Effector memory CD4-positive, alpha-beta T cell (primary cell): ENCODE measurements around the gene DSC3.
"Not testable (repeated sequence)": the region's sequence is repeated elsewhere in the genome, so short reads cannot be mapped to it uniquely, and the experiment has no call there.

Source experiments
- DNase-seq, 3 donors: peaks; one replicate each; pipeline ENCODE4 v3.0.0-alpha.2; 2020
- H3K27ac ChIP-seq: 2 replicates; pipeline ENCODE4 v1.7.0; 2013; ENCODE audit warnings: mild to moderate bottlenecking, low read length, moderate library complexity; ENCODE audit not compliant: insufficient read depth, poor library complexity, severe bottlenecking
- H3K27me3 ChIP-seq: replicated peaks from 2 replicates; pipeline ENCODE4 v1.7.0; 2013; ENCODE audit warnings: mild to moderate bottlenecking, low read length; ENCODE audit not compliant: insufficient read depth, control insufficient read depth, poor library complexity, severe bottlenecking
- H3K36me3 ChIP-seq: 2 replicates; pipeline ENCODE4 v1.7.0; 2013; ENCODE audit warnings: mild to moderate bottlenecking, low read length, moderate library complexity; ENCODE audit not compliant: control insufficient read depth, insufficient read depth
- H3K4me1 ChIP-seq: 2 replicates; pipeline ENCODE4 v1.7.0; 2013; ENCODE audit warnings: low read length, mild to moderate bottlenecking; ENCODE audit not compliant: control insufficient read depth, insufficient read depth, poor library complexity, severe bottlenecking
- H3K4me3 ChIP-seq: 2 replicates; pipeline ENCODE4 v1.7.0; 2013; ENCODE audit warnings: low read length, low read depth, mild to moderate bottlenecking; ENCODE audit not compliant: insufficient read depth, poor library complexity, severe bottlenecking
- H3K9me3 ChIP-seq: 2 replicates; pipeline ENCODE4 v1.7.0; 2013; ENCODE audit warnings: mild to moderate bottlenecking, low read length, moderate library complexity; ENCODE audit not compliant: control insufficient read depth

The DSC3 gene

GRCh38 chr18:31043709-31044108, 1.2 kb upstream of the DSC3 start:
- no peak for DNase-seq
- Histone ChIP-seq H3K27me3 (no peaks in the 10 kb centered on the region), H3K27ac (no peak overlapping the region), H3K9me3 (no peaks in the 10 kb centered on the region), H3K4me3 (no peak overlapping the region), H3K36me3 (no peaks in the 10 kb centered on the region), H3K4me1 (no peaks in the 10 kb centered on the region)

DNA sequence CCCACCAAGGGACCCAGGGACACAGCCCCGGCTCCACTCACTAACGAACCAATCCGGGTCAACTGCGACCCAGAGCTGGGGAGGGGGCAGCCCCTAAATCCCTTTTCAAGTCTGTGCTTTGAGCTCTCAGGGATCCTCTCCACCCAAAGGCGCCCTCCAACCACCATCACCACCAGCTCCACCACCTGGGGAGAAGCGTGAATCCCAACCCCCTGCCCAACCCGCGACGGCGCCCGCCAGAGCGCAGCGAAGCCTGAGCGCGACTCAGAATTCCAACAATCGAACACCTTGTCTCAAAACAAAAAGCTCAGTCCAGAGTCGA, 497 bp downstream of the DSC3 start:
- no peak overlapping the region for H3K4me3 ChIP-seq
- DNase-seq: no peak
- H3K27me3 ChIP-seq: no peaks in the 10 kb centered on the region
- H3K36me3 ChIP-seq: no peaks in the 10 kb centered on the region
- no peak overlapping the region for H3K27ac ChIP-seq
- H3K4me1 ChIP-seq: no peaks in the 10 kb centered on the region
- no peaks in the 10 kb centered on the region for H3K9me3 ChIP-seq

GRCh38 chr18:31041271-31042083, 1.1 kb downstream of the DSC3 start:
- Histone ChIP-seq H3K4me3 (no peak overlapping the region), H3K9me3 (no peaks in the 10 kb centered on the region), H3K27me3 (no peaks in the 10 kb centered on the region), H3K36me3 (no peaks in the 10 kb centered on the region), H3K27ac (no peak overlapping the region), H3K4me1 (no peaks in the 10 kb centered on the region)
- DNase-seq: no peak

DNA sequence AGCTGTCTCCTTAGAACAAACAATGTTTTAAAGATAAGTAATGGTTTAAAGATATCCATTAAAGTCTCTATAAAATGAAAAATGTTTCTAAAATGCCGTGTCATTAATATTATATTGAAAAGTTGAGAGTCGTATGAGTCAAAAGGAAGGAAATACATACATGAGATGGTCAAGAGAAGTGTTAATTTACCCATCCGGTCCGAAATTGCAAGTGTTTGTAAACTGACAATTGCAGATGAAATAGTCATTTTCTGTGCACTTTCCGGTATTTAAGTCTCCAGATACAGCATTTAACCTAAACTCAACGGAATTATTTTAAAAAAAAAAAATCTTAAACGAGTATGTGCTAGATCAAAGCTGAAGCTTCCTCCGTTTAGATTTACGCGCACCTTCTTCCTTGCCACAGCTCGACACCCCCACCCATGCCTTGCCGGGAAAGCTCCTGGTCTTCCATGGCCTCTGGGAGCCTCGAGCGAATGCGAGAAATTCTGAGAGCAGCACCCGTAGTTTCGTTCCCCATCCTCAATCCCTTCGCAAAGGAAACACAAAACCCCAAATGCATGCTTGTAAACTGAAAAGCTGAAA, 1.8 kb downstream of the DSC3 start:
- Histone ChIP-seq H3K36me3 (no peaks in the 10 kb centered on the region), H3K4me3 (no peak overlapping the region), H3K4me1 (no peaks in the 10 kb centered on the region), H3K9me3 (no peaks in the 10 kb centered on the region), H3K27me3 (no peaks in the 10 kb centered on the region), H3K27ac (no peak overlapping the region)
- DNase-seq: no peak

DNA sequence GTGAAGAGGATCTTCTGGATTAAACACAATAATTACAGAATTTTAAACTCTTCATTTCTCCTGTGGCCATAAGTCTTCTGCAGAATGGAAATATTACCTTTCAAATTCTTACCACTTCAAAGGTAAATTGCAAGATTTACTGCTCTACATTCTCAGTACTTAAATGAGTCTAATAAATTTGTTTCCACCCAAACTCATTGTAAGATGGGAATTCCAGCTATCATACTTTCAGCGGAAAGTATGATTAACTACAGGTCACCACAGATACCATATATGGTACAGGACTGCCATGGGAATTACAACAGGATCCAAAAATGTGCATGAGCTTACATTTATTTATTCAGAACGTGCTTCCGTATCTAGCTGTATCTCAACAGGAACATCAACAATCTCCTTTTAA, 3.1 kb downstream of the DSC3 start:
- Histone ChIP-seq H3K9me3 (no peaks in the 10 kb centered on the region), H3K36me3 (no peaks in the 10 kb centered on the region), H3K4me1 (no peaks in the 10 kb centered on the region), H3K27me3 (no peaks in the 10 kb centered on the region), H3K4me3 (no peak overlapping the region), H3K27ac (no peak overlapping the region)
- no peak for DNase-seq

GRCh38 chr18:31037686-31038085, 4.9 kb downstream of the DSC3 start:
- H3K36me3 ChIP-seq, H3K27me3 ChIP-seq, H3K27ac ChIP-seq, DNase-seq, H3K4me3 ChIP-seq, H3K4me1 ChIP-seq, H3K9me3 ChIP-seq: not testable (repeated sequence)

DNA sequence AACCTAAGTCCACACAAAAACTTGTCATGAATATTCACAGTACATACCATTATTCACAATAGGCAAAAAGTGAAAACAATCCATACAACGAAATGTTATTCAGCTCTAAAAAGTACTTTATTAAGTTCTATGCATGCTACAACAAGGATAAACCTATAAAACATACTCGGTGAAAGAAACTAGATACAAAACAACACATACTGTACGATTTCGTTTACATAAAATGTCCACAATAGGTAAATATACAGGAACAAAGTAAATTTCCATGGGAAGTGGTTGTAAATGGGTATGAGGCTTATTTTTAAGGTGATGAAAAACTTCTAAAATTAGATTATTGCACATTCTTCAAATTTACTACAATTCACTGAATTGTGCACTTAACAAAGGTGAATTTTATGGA, 8.0 kb downstream of the DSC3 start:
- Histone ChIP-seq H3K36me3 (no peaks in the 10 kb centered on the region), H3K9me3 (no peaks in the 10 kb centered on the region), H3K27ac (no peak overlapping the region), H3K4me1 (no peaks in the 10 kb centered on the region), H3K4me3 (no peak overlapping the region), H3K27me3 (no peaks in the 10 kb centered on the region)
- no peak for DNase-seq

- Histone ChIP-seq H3K27me3 (no peaks in the 10 kb centered on the region), H3K9me3 (no peaks in the 10 kb centered on the region), H3K4me1 (no peaks in the 10 kb centered on the region), H3K36me3 (no peaks in the 10 kb centered on the region), H3K4me3 (no peak overlapping the region), H3K27ac (no peak overlapping the region)
- no peak for DNase-seq
These were observed 11.8 kb downstream of the DSC3 start for GRCh38 chr18:31030574-31031278.

GRCh38 chr18:31015715-31016434, 26.7 kb downstream of the DSC3 start:
- Histone ChIP-seq H3K4me3 (no peak overlapping the region), H3K27ac (no peak overlapping the region), H3K27me3 (no peaks in the 10 kb centered on the region), H3K4me1 (no peaks in the 10 kb centered on the region), H3K9me3 (no peaks in the 10 kb centered on the region), H3K36me3 (no peaks in the 10 kb centered on the region)
- no peak for DNase-seq

DNA sequence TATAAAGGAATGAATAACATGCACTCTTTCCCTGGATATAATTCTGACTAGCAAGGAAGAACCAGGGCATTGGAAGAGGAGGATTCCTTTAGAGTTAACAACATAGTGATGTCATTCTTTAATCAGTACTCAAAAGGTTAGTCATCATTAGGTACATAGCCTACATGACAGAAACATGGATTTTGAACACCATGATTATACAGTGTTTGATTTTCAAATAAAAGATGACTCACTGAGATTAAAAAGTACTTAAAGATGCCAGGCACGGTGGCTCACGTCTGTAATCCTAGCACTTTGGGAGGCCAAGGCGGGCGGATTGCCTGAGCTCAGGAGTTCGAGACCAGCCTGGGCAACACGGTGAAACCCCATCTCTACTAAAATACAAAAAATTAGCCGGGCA, 31.1 kb downstream of the DSC3 start:
- DNase-seq, H3K4me3 ChIP-seq, H3K4me1 ChIP-seq, H3K27me3 ChIP-seq, H3K9me3 ChIP-seq, H3K36me3 ChIP-seq, H3K27ac ChIP-seq: not testable (repeated sequence)
